IMR-90 (cell line): ENCODE data around the gene FANCF.

Source experiments
- BHLHE40 ChIP-seq: fragments of 150-350 bp; IDR thresholded peaks from 2 replicates; pipeline ENCODE4 v1.6.1; 2016; ENCODE audit warnings: mild to moderate bottlenecking, low read depth, low read length
- CEBPB ChIP-seq: IDR thresholded peaks from 2 replicates; pipeline ENCODE4 v1.6.1; 2012; ENCODE audit warnings: low read depth, low read length, improper control_type of control experiment
- CHD1 ChIP-seq: IDR thresholded peaks from 2 replicates; pipeline ENCODE4 v1.6.1; 2012; ENCODE audit warnings: low read depth, low read length, improper control_type of control experiment
- CTCF ChIP-seq: conservative IDR thresholded peaks from 2 replicates; pipeline ENCODE4 v1.5.1; 2012; ENCODE audit warnings: mild to moderate bottlenecking, low read depth, low read length, improper control_type of control experiment
- FOS ChIP-seq: fragments of 150-350 bp; IDR thresholded peaks from 2 replicates; pipeline ENCODE4 v1.6.1; 2016; ENCODE audit warnings: low read depth, low read length
- MXI1 ChIP-seq: IDR thresholded peaks from 2 replicates; pipeline ENCODE4 v1.6.1; 2012; ENCODE audit warnings: low read depth, mild to moderate bottlenecking, low read length, moderate library complexity, borderline replicate concordance
- POLR2A ChIP-seq: IDR thresholded peaks from 2 replicates; pipeline ENCODE4 v1.6.1; 2012; ENCODE audit warnings: mild to moderate bottlenecking, low read depth, low read length
- RAD21 ChIP-seq: IDR thresholded peaks from 2 replicates; pipeline ENCODE4 v1.6.1; 2012; ENCODE audit warnings: low read length, improper control_type of control experiment
- RCOR1 ChIP-seq: IDR thresholded peaks from 2 replicates; pipeline ENCODE4 v1.6.1; 2012; ENCODE audit warnings: mild to moderate bottlenecking, low read length, improper control_type of control experiment; ENCODE audit not compliant: insufficient replicate concordance
- SMC3 ChIP-seq: fragments of 150-350 bp; IDR thresholded peaks from 2 replicates; pipeline ENCODE4 v1.6.1; 2016; ENCODE audit warnings: low read depth, mild to moderate bottlenecking, antibody characterized with exemption, low read length, moderate library complexity

DNA sequence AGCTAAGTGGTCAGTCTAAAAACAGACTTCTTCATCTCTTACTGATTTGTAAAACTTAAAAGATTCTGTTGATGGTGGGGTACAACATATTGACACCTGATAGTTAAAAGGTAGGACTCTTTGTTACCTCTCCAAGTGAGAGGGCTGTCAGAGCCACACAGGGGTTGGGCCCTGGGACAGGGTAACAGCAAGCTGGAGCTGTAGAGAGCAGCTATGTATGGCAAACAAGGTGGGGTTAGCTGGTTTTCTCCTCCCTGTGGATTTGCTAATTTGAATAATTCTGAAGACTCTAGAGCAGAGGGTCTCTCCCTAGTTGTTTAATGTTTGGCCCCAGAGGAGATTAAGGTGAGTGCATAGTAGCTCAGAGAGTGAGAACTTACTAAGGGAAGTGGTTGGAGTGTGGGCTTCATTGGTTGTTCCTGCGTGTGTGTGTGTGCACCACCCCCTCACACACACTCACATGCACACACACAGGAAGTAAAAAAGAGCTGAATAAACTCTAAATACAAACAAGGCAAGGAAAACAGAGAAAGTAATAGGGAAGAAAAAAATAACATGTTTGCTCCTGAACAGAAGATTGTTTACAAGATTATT lies 31.6 kb upstream of the FANCF start:
- TF ChIP-seq POLR2A (no peak), CTCF (no peak), MXI1 (no peak), CHD1 (no peak), RCOR1 (no peak), SMC3 (no peak), CEBPB (no peak), RAD21 (no peak), BHLHE40 (no peak), FOS (no peak)
